Suprapubic skin (tissue), 4 donors: ENCODE results near the gene PRSS8. TPM values are rescaled to one million over a fixed set of nuclear protein-coding genes. Genes with fewer than 3 reads are reported as not detected.
A peak's percentile ranks its signal among the peaks of the same experiment; 100 is the strongest.

ENCODE experiments used
- DNase-seq, 2 donors: peaks; one replicate each; pipeline ENCODE4 v3.0.0-alpha.2; 2019; ENCODE audit warnings: low spot score in 2 of 2
- H3K27ac ChIP-seq: fragments of 200-600 bp; sonication (generic); one replicate; pipeline ENCODE4 v1.5.1; 2019
- H3K27me3 ChIP-seq: fragments of 200-600 bp; sonication (generic); one replicate; pipeline ENCODE4 v1.5.1; 2019
- H3K36me3 ChIP-seq: fragments of 200-600 bp; sonication (generic); one replicate; pipeline ENCODE4 v1.5.1; 2019
- H3K4me1 ChIP-seq: fragments of 200-600 bp; sonication (generic); one replicate; pipeline ENCODE4 v1.5.1; 2019
- H3K4me3 ChIP-seq: fragments of 200-600 bp; sonication (generic); one replicate; pipeline ENCODE4 v1.5.1; 2019; ENCODE audit warnings: mild to moderate bottlenecking
- H3K9me3 ChIP-seq: fragments of 200-600 bp; sonication (generic); one replicate; pipeline ENCODE4 v1.5.1; 2019
- EP300 ChIP-seq: sonication (generic); formaldehyde crosslinking; IDR thresholded peaks from one replicate; pipeline ENCODE4 v1.6.1; 2017; ENCODE audit warnings: antibody characterized with exemption
- POLR2A ChIP-seq, 2 donors: fragments of 450-650 bp; IDR thresholded peaks; one replicate each; pipeline ENCODE4 v1.6.1; 2017; ENCODE audit warnings: antibody characterized with exemption in 2 of 2, mild to moderate bottlenecking in 2 of 2, moderate library complexity in 2 of 2
- POLR2AphosphoS5 ChIP-seq, 3 donors: sonication (generic); formaldehyde crosslinking; IDR thresholded peaks; one replicate each; pipeline ENCODE4 v1.6.1; 2017; ENCODE audit warnings: antibody characterized with exemption in 3 of 3
- WGBS: methylation state at CpG from one replicate; pipeline ENCODE4 v1.1.5; 2018; 5-methylcytosine and 5-hydroxymethylcytosine counted together
- total RNA-seq, 4 donors: library from RNA; depleted of rRNA; stranded (reverse); fragments of >200 nt; gene quantifications; one replicate each; pipeline ENCODE4 v1.1.0, GENCODE V29; 2016
- TF ChIP-seq, protein P1 (sequence below), 2 donors: fragments of 200-600 bp in 1 of 2; fragments of 450-650 bp in 1 of 2; sonication (generic) in 1 of 2; IDR thresholded peaks; one replicate each; pipeline ENCODE4 v1.5.1; 2016 to 2019; ENCODE audit warnings: antibody characterized with exemption in 2 of 2, mild to moderate bottlenecking in 1 of 2, moderate library complexity in 1 of 2

The PRSS8 gene
- total RNA-seq, 4 donors from 2014 or later: 46.3 to 168 (median 140) TPM

DNA sequence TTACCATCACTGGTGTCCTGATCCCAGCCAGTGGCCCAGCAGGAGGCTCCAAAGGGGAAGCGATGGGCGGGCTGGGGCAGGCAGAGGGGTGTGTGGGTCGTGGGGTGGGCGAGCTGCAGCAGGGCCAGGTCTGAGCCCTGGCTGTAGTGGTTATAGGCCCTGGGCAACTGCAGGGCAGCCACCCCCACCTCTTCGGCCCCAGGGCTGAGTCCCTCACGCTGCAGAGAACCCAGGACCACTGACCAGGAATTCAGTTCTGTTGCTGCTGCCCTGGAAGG lies 49.0 kb downstream of the PRSS8 start:
- TF ChIP-seq, protein P1, sequence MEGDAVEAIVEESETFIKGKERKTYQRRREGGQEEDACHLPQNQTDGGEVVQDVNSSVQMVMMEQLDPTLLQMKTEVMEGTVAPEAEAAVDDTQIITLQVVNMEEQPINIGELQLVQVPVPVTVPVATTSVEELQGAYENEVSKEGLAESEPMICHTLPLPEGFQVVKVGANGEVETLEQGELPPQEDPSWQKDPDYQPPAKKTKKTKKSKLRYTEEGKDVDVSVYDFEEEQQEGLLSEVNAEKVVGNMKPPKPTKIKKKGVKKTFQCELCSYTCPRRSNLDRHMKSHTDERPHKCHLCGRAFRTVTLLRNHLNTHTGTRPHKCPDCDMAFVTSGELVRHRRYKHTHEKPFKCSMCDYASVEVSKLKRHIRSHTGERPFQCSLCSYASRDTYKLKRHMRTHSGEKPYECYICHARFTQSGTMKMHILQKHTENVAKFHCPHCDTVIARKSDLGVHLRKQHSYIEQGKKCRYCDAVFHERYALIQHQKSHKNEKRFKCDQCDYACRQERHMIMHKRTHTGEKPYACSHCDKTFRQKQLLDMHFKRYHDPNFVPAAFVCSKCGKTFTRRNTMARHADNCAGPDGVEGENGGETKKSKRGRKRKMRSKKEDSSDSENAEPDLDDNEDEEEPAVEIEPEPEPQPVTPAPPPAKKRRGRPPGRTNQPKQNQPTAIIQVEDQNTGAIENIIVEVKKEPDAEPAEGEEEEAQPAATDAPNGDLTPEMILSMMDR (IDR thresholded peaks at IDR 0.05): no peak
- TF ChIP-seq EP300 (no peak), POLR2A (IDR thresholded peaks at IDR 0.05) (no peak), POLR2AphosphoS5 (IDR thresholded peaks at IDR 0.05) (no peak)
- H3K36me3 ChIP-seq: peaks cover 59% of the 10 kb centered on the region

GRCh38 chr16:31085873-31086628 lies 49.5 kb downstream of the PRSS8 start:
- Histone ChIP-seq H3K36me3 (peaks cover 58% of the 10 kb centered on the region), H3K9me3 (no peaks in the 10 kb centered on the region), H3K4me1 (peaks cover 25% of the 10 kb centered on the region), H3K4me3 (no peak overlapping the region), H3K27ac (no peak overlapping the region), H3K27me3 (no peaks in the 10 kb centered on the region)
- peak in 1 of 2 donors; percentile 77 for DNase-seq
- TF ChIP-seq, protein P1 (IDR thresholded peaks at IDR 0.05): no peak
- TF ChIP-seq EP300 (no peak), POLR2A (IDR thresholded peaks at IDR 0.05) (no peak)
- 89% methylated on average over 13 of the region's 18 CpGs for WGBS

More for the DNA sequence above, 49.0 kb downstream of the PRSS8 start:
- WGBS: 88% methylated on average over 3 of the region's 6 CpGs
- peaks cover 20% of the 10 kb centered on the region for H3K4me1 ChIP-seq
- H3K27ac ChIP-seq: no peak overlapping the region
- DNase-seq: no peak
- H3K9me3 ChIP-seq: no peaks in the 10 kb centered on the region
- H3K27me3 ChIP-seq: no peaks in the 10 kb centered on the region
- H3K4me3 ChIP-seq: no peak overlapping the region

DNA sequence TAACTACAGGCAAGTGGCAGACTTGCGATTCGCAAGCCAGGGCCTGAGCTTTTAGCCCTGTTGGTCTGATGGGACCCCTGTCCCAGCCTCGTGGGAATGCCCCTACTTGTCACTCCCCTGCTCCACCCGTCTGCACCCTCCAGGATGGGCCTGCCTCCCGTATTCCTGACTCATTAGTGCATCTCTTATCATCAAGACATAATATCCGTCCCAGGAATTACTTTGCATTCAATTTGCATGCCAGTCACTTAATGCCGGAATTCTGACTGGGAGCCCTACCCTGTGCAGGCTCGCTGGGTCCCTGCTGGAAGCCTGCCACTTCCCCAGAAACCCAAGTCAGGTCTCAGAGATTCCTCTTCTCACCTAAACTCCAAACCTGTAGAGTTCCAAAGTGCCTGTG lies 50.1 kb downstream of the PRSS8 start:
- H3K4me1 ChIP-seq: peaks cover 25% of the 10 kb centered on the region
- TF ChIP-seq, protein P1 (IDR thresholded peaks at IDR 0.05): no peak
- TF ChIP-seq POLR2A (IDR thresholded peaks at IDR 0.05) (no peak), EP300 (no peak), POLR2AphosphoS5 (IDR thresholded peaks at IDR 0.05) (no peak)
- H3K4me3 ChIP-seq: no peak overlapping the region
- H3K27ac ChIP-seq: no peak overlapping the region
- H3K36me3 ChIP-seq: peaks cover 58% of the 10 kb centered on the region
- WGBS: 55% methylated on average over 8 of the region's 8 CpGs
- no peaks in the 10 kb centered on the region for H3K27me3 ChIP-seq
- no peak for DNase-seq
- no peaks in the 10 kb centered on the region for H3K9me3 ChIP-seq

DNA sequence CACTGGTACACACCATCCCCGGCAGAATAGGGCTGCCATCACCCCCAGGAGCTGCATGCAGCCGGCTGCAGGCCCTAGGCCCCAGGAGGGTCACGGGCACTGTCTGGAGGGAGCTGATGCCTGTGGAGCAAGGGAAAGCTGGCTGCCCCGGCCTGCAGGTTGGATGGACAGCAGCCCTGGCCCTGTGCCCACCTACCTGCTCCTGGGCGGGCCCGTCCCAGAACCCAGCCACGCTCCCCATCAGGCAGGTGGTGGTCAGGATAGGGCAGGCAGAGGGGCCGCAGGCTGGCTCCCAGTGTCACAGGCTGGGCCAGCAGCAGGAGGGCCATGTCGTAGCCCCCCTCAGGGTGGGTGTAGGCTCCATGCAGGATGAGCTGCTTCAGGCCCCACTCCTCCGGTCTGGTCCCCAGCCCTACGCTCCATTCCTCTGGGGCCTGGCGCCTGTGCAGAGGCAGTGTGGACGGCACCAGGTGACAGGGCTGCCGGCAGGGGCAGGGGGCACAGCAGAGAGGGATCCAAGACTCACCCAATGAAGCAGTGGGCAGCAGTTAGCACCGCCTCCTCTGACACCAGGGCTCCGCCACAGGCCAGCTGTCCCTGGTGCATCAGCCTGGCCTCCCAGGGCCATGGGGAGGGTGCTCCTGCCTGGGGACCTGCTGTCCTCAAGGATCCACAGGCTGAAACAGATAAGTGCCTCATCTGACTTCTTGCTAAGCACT lies 50.8 kb downstream of the PRSS8 start:
- H3K27ac ChIP-seq: no peak overlapping the region
- H3K4me3 ChIP-seq: no peak overlapping the region
- H3K9me3 ChIP-seq: no peaks in the 10 kb centered on the region
- H3K4me1 ChIP-seq: peaks cover 25% of the 10 kb centered on the region
- H3K27me3 ChIP-seq: no peaks in the 10 kb centered on the region
- TF ChIP-seq, protein P1 (IDR thresholded peaks at IDR 0.05): no peak
- no peak for TF ChIP-seq POLR2AphosphoS5 (IDR thresholded peaks at IDR 0.05)
- TF ChIP-seq EP300: no peak
- no peak for TF ChIP-seq POLR2A (IDR thresholded peaks at IDR 0.05)
- H3K36me3 ChIP-seq: peaks cover 61% of the 10 kb centered on the region
- DNase-seq: no peak
- 73% methylated on average over 4 of the region's 16 CpGs for WGBS

- peaks cover 65% of the 10 kb centered on the region for H3K36me3 ChIP-seq
- TF ChIP-seq, protein P1 (IDR thresholded peaks at IDR 0.05): no peak
- TF ChIP-seq EP300: no peak
- no peak for TF ChIP-seq POLR2AphosphoS5 (IDR thresholded peaks at IDR 0.05)
- TF ChIP-seq POLR2A (IDR thresholded peaks at IDR 0.05): no peak
- H3K27me3 ChIP-seq: no peaks in the 10 kb centered on the region
- no peak for DNase-seq
- H3K4me3 ChIP-seq: no peak overlapping the region
- H3K27ac ChIP-seq: no peak overlapping the region
- H3K4me1 ChIP-seq: peaks cover 28% of the 10 kb centered on the region
- WGBS: 89% methylated on average over 11 of the region's 13 CpGs
- no peaks in the 10 kb centered on the region for H3K9me3 ChIP-seq
Measured at GRCh38 chr16:31083981-31084380, 51.5 kb downstream of the PRSS8 start.
